ENCODE data around the gene OMD. TPM values are rescaled to one million over a fixed set of nuclear protein-coding genes. Genes with fewer than 3 reads are reported as not detected.

Gene OMD
- total RNA-seq, 1 experiment from 2014 or later = not detected

DNA sequence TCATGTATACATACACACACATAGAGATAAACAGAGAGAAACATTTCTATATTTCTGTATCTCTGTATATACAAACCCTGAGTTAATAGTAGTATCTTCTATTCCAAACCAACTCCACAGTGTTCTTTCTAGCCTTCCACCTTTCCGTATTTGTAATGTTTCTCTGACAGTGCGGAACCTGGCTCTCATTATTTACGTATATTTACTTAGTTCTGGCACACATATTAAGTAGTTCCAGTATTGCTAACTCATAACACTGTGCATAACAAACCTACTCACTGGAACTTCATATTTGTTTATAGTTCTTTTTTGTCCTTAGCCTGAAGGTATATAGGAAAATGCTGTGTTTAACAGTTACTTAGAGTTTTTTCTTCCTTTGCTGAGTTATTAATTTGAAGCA, 26.4 kb downstream of the OMD start:
- Histone ChIP-seq H3K9me3 (no peaks in the 10 kb centered on the region), H3K36me3 (ENCODE audit: control insufficient read depth, insufficient read depth, low read length) (no peaks in the 10 kb centered on the region), H3K4me1 (no peaks in the 10 kb centered on the region), H3K27me3 (replicated peaks; ENCODE audit: control insufficient read depth, insufficient read depth, low read length) (no peaks in the 10 kb centered on the region), H3K4me3 (ENCODE audit: low read depth, low read length) (no peak overlapping the region)
- CTCF ChIA-PET = no interaction called here
- Mint-ChIP-seq H3K27me3 (ENCODE audit: insufficient read depth, unreplicated experiment) (no peaks in the 10 kb centered on the region), H3K4me1 (ENCODE audit: low read depth, unreplicated experiment) (no peaks in the 10 kb centered on the region), H3K36me3 (ENCODE audit: insufficient read depth, unreplicated experiment) (no peaks in the 10 kb centered on the region), H3K27ac (ENCODE audit: unreplicated experiment) (no peak overlapping the region), H3K9me3 (ENCODE audit: unreplicated experiment) (no peaks in the 10 kb centered on the region), H3K4me3 (ENCODE audit: unreplicated experiment) (no peak overlapping the region)
- no TSS peak for BruUV-seq (replicated peaks)
- POLR2A ChIA-PET = no interaction called here
- no peak for DNase-seq
- intact Hi-C loops (cut with micrococcal nuclease; ENCODE audit: unreplicated experiment) = no loop called here
- TF ChIP-seq, protein P1, sequence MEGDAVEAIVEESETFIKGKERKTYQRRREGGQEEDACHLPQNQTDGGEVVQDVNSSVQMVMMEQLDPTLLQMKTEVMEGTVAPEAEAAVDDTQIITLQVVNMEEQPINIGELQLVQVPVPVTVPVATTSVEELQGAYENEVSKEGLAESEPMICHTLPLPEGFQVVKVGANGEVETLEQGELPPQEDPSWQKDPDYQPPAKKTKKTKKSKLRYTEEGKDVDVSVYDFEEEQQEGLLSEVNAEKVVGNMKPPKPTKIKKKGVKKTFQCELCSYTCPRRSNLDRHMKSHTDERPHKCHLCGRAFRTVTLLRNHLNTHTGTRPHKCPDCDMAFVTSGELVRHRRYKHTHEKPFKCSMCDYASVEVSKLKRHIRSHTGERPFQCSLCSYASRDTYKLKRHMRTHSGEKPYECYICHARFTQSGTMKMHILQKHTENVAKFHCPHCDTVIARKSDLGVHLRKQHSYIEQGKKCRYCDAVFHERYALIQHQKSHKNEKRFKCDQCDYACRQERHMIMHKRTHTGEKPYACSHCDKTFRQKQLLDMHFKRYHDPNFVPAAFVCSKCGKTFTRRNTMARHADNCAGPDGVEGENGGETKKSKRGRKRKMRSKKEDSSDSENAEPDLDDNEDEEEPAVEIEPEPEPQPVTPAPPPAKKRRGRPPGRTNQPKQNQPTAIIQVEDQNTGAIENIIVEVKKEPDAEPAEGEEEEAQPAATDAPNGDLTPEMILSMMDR (IDR thresholded peaks at IDR 0.05; ENCODE audit: insufficient read depth in 1 of 2, low read depth in 1 of 2, low read length in 1 of 2, severe bottlenecking in 1 of 2, unreplicated experiment in 1 of 2) = no peak

DNA sequence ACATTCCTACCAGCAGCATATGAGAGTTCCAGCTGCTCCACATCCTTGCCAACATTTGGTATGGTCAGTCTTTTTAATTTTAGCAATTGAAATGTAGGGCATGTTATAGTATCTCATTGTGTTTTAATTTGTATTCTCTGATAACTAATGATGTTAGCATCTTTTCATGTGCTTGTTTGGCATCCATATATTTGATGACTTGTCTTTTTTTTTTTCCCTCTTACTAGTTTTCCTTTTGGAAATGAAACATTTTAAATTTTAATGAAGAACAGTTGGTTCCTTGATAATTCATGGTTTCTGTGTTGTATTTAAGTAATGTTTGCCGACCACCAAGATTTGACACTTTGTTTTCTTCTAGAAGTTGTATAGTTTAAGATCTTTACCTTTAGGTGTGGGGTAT, 28.7 kb downstream of the OMD start:
- CTCF ChIA-PET = no interaction called here
- no peaks in the 10 kb centered on the region for H3K36me3 Mint-ChIP-seq (ENCODE audit: insufficient read depth, unreplicated experiment)
- no peak overlapping the region for H3K27ac Mint-ChIP-seq (ENCODE audit: unreplicated experiment)
- H3K4me3 Mint-ChIP-seq (ENCODE audit: unreplicated experiment) = no peak overlapping the region
- no peak for DNase-seq
- no TSS peak for BruUV-seq (replicated peaks)
- Histone ChIP-seq H3K27me3 (replicated peaks; ENCODE audit: control insufficient read depth, insufficient read depth, low read length) (no peaks in the 10 kb centered on the region), H3K4me3 (ENCODE audit: low read depth, low read length) (no peak overlapping the region), H3K36me3 (ENCODE audit: control insufficient read depth, insufficient read depth, low read length) (no peaks in the 10 kb centered on the region), H3K9me3 (no peaks in the 10 kb centered on the region), H3K4me1 (no peaks in the 10 kb centered on the region)
- POLR2A ChIA-PET = interaction anchor here (0.6 kb wide), 1 partner anchor 198 kb away, joined by 3 read pairs; no protein-coding TSS in a partner anchor
- H3K9me3 Mint-ChIP-seq (ENCODE audit: unreplicated experiment) = no peaks in the 10 kb centered on the region
- no peaks in the 10 kb centered on the region for H3K4me1 Mint-ChIP-seq (ENCODE audit: low read depth, unreplicated experiment)
- H3K27me3 Mint-ChIP-seq (ENCODE audit: insufficient read depth, unreplicated experiment) = no peaks in the 10 kb centered on the region
- TF ChIP-seq, protein P1 (IDR thresholded peaks at IDR 0.05; ENCODE audit: insufficient read depth in 1 of 2, low read depth in 1 of 2, low read length in 1 of 2, severe bottlenecking in 1 of 2, unreplicated experiment in 1 of 2) = no peak
- intact Hi-C loops (cut with micrococcal nuclease; ENCODE audit: unreplicated experiment) = no loop called here

DNA sequence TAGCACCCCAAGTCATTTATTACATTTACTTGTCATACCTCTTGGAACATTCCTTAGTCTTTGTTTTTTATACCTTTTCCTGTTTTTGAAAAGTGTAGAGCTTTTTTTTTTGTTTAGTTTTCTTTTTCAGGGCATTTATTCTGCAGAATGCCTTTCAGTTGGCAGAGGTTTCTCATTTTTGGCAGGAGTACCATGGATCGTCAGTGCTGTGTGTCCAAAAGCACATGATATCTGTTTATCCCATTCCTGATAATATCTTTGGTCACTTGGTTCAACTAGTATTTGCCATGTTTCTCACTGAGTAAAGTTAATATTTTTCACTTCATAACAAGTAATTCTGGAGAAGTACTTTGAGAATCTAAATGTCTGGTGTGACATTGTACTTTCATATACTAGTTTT, 30.6 kb downstream of the OMD start:
- BruUV-seq (replicated peaks) = no TSS peak
- Histone ChIP-seq H3K36me3 (ENCODE audit: control insufficient read depth, insufficient read depth, low read length) (no peaks in the 10 kb centered on the region), H3K27me3 (replicated peaks; ENCODE audit: control insufficient read depth, insufficient read depth, low read length) (no peaks in the 10 kb centered on the region), H3K9me3 (no peaks in the 10 kb centered on the region), H3K4me1 (no peaks in the 10 kb centered on the region), H3K4me3 (ENCODE audit: low read depth, low read length) (no peak overlapping the region)
- H3K4me1 Mint-ChIP-seq (ENCODE audit: low read depth, unreplicated experiment) = no peaks in the 10 kb centered on the region
- no peaks in the 10 kb centered on the region for H3K27me3 Mint-ChIP-seq (ENCODE audit: insufficient read depth, unreplicated experiment)
- TF ChIP-seq, protein P1 (IDR thresholded peaks at IDR 0.05; ENCODE audit: insufficient read depth in 1 of 2, low read depth in 1 of 2, low read length in 1 of 2, severe bottlenecking in 1 of 2, unreplicated experiment in 1 of 2) = no peak
- ChIA-PET POLR2A (no interaction called here), CTCF (no interaction called here)
- intact Hi-C loops (cut with micrococcal nuclease; ENCODE audit: unreplicated experiment) = no loop called here
- no peak overlapping the region for H3K4me3 Mint-ChIP-seq (ENCODE audit: unreplicated experiment)
- no peak for DNase-seq
- no peak overlapping the region for H3K27ac Mint-ChIP-seq (ENCODE audit: unreplicated experiment)
- no peaks in the 10 kb centered on the region for H3K36me3 Mint-ChIP-seq (ENCODE audit: insufficient read depth, unreplicated experiment)
- no peaks in the 10 kb centered on the region for H3K9me3 Mint-ChIP-seq (ENCODE audit: unreplicated experiment)
